PC-9 (cell line): ENCODE results near the gene DYNLT2B.
"Not testable (repeated sequence)": the region's sequence is repeated elsewhere in the genome, so short reads cannot be mapped to it uniquely, and the experiment has no call there.

Source experiments
- EZH2 ChIP-seq: fragments of 200-600 bp; sonication (generic); IDR thresholded peaks from 2 replicates; pipeline ENCODE4 v1.8.0; 2017; ENCODE audit warnings: antibody characterized with exemption, low read depth
- TF ChIP-seq, protein P1 (sequence below): fragments of 200-600 bp; sonication (generic); conservative IDR thresholded peaks from 2 replicates; pipeline ENCODE4 v1.6.1; 2017; ENCODE audit warnings: mixed run types, antibody characterized with exemption, mild to moderate bottlenecking, moderate library complexity

DNA sequence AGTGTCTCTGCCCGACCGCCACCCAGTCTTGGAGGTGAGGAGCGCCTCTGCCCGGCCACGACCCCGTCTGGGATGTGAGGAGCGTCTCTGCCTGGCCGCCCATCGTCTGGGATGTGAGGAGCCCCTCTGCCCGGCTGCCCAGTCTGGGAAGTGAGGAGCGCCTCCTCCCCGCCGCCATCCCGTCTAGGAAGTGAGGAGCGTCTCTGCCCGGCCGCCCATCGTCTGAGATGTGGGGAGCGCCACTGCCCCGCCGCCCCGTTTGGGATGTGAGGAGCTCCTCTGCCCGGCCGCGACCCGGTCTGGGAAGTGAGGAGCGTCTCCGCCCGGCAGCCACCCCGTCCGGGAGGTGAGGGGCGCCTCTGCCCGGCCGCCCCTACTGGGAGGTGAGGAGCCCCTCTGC is 73.9 kb downstream of the DYNLT2B start:
- TF ChIP-seq, protein P1, sequence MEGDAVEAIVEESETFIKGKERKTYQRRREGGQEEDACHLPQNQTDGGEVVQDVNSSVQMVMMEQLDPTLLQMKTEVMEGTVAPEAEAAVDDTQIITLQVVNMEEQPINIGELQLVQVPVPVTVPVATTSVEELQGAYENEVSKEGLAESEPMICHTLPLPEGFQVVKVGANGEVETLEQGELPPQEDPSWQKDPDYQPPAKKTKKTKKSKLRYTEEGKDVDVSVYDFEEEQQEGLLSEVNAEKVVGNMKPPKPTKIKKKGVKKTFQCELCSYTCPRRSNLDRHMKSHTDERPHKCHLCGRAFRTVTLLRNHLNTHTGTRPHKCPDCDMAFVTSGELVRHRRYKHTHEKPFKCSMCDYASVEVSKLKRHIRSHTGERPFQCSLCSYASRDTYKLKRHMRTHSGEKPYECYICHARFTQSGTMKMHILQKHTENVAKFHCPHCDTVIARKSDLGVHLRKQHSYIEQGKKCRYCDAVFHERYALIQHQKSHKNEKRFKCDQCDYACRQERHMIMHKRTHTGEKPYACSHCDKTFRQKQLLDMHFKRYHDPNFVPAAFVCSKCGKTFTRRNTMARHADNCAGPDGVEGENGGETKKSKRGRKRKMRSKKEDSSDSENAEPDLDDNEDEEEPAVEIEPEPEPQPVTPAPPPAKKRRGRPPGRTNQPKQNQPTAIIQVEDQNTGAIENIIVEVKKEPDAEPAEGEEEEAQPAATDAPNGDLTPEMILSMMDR = not testable (repeated sequence)
- TF ChIP-seq EZH2 = not testable (repeated sequence)
